GM19438 (cell line): ENCODE results near the gene TK2.
"Not testable (repeated sequence)": the region's sequence is repeated elsewhere in the genome, so short reads cannot be mapped to it uniquely, and the experiment has no call there.

Source experiments
- ATAC-seq: cut with Tn5 transposase; IDR thresholded peaks from one replicate; pipeline ENCODE4 v1.9.1; 2021; ENCODE audit warnings: low read depth; ENCODE audit not compliant: unreplicated experiment

TK2 gene

DNA sequence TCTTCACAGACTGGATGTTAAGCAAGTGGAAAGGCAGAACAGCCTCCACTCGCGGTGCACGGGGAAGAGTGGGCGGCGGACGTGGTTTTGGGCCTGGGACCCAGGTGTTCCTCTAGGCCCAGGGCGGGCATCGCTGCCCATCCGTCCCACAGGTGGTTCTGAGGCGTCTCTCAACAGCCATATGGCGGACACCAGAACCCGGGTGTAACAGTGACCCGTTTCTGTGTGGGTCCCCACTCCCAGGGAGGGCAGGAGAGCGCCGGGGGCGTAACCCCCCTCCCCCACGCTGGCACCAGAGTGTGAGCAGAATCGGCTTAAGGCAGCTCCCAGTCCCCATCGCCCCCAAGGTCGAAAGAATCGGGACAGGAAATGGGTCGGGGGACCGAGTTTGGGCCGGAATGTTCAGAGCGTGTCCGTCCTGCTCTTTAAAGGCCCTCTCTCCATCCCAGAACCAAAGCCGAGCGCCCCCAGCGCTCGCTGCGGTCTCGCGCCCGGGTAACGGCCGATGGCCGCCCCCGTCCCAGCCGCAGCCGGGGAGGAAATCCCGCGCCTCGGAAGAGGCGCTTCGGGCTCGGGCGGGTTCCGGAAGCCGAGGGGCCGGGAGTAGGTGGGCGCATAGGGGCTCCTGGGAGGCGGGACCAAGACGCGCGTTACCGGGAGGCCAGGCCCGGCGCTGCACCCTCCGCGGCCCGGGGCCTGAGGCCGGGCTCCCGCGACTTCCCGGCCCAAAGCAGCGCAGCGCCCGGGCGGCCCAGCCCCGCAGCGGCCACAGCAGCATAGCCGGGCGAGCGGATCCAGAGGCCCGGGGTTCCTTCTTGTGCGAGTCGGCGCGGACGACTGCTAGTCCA lies at the start of gene TK2:
TSS of gene TK2 (minus strand) at position 839 of the 848 bp plus-strand sequence. CDS start at position 778, 61 bp downstream.
- ATAC-seq = no peak

DNA sequence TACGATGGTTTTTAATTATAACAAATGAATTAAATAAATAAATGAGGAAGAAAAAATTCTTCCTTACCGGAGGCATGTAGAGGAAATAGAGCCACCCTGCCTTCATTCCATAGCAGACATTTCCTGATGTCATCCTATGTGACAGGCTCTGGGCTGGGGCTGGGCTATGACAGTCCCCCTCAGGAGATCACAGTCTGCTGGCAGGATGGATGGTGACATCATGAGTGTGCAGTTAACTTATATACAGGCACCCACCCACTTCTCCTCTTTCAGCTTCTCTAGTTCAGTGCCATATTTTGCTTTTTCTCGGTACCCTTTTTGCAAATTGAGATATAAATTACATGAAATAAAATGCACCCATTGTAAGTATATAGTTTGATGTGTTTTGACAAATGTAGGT lies 48.2 kb upstream of the TK2 start:
- no peak for ATAC-seq

DNA sequence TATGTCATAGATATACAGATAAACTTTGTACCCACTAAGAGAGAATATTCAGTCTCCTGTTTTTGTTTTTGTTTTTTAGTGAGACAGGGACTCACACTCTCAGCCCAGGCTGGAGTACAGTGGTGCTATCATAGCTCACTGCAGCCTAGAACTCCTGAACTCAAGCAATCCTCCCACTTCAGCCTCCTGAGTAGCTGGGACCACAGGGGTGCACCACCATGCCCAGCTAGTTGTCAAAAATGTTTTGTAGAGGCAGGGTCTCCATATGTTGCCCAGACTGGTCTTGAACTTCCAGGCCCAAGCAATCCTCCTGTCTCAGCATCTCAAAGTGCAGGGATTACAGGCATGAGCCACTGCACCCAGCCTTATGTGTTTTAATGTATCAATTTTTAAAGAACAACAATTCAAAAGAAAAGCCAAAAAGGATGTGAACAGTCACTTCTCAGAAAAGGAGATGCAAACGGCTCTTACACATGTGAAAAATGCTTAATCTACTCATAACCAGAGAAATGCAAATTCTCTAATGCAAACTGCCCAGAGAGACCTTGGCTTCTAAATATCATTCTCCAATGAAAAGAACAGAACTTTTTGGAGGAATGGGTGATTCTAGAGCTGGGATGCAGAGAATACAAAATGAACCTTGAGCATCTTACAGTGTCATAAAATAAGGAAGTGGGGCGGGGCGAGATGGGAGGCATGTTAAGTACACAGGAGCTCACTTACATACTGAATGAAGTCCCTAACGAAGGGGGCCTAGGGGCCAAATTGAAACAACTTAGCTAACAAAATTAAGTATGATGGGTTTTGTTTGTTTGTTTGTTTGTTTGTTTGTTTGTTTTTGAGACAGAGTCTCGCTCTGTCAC lies 47.3 kb upstream of the TK2 start:
- no peak for ATAC-seq

DNA sequence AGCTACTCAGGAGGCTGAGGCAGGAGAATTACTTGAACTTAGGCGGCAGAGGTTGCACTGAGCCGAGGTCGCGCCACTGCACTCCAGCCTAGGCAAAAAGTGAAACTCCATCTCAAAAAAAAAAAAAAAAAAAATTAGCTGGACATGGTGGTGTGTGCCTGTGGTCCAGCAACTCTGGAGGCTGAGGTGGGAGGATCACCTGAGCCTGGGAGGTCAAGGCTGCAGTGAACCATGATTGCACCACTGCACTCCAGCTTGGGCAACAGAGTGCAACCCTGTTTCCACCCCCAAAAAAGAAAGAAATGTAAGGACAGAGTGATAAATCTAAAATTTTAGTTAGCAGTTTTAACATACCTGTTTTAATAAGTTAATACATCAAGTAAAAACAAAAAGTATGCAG lies 46.6 kb upstream of the TK2 start:
- not testable (repeated sequence) for ATAC-seq

GRCh38 chr16:66594739-66595138 lies 44.8 kb upstream of the TK2 start:
- no peak for ATAC-seq

GRCh38 chr16:66592814-66593213 lies 42.9 kb upstream of the TK2 start:
- no peak for ATAC-seq

DNA sequence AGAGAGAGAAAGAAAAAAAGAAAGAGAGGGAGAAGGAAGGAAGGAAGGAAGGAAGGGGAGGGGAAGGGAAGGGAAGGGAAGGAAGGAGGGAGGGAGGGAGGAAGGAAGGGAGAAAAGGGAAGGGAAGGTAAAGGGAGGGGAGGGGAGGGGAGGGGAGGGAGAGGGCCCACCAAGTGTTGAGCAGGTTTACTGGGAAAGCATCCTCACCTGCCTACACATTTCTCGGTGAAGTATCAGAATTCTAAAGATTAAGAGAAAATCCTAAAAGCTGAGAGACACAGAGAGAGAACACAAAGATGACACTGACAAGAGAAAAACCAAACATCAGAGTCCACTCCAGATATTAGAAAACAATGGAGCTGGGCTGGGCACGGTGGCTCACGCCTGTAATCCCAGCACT lies 42.3 kb upstream of the TK2 start:
- no peak for ATAC-seq

- ATAC-seq = no peak
These were observed 41.1 kb upstream of the TK2 start for GRCh38 chr16:66591018-66591417.

DNA sequence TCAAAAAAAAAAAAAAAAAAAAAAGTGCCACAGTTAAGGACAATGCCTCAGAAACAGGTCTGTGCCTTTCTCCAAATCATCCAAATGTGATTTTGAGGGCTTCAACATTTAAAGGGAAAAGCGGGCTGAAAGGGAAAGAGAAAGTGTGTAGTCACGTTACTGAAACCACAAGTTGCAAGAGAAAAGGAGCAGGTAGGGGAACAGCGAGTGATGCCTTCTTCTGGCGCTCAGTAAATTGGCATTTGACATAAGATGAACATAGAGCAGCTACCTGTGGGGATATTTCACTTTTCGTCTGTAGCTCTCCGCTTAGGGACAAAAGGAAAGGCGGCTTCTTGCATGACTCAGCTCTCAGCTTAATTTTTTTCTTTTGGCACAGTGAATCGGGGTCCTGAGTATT lies 40.4 kb upstream of the TK2 start:
- no peak for ATAC-seq

DNA sequence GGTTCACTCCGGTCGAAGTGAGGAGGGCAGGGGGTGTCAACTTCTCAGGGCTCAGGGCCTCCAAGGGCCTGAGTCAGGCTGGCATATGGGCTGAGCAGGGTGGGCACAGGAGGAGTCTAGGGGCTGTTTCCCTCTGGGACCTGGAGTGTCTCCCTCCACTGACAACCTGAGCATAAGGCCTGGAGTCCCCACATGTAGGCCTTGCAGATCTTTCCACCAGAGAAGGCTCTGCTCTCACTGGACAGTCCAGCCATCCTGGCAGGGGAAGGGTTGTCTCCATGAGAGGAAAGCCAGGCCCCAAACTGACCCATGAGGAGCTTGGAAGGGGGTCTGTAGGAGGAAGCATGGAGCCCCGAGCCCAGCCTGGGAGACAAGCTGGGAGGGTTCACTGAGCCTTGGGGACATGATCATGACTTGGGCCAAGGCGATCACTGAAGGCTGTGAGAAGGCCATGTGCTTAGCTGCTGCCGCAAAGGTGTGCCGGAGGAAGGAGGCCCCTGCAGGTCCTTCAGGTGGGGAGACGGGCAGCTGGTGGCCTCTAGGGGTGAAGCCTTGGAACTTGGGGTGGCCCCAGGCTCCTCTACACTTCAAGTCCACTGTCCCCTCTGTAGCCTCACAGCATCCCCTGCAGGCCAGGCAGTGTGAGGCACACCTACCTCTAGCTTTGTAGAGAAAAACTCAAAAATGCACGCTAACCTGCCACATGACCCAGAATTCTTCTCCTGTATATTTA lies 39.2 kb upstream of the TK2 start:
- ATAC-seq = peak; percentile 79

GRCh38 chr16:66587881-66588600 lies 38.1 kb upstream of the TK2 start:
- ATAC-seq = no peak

DNA sequence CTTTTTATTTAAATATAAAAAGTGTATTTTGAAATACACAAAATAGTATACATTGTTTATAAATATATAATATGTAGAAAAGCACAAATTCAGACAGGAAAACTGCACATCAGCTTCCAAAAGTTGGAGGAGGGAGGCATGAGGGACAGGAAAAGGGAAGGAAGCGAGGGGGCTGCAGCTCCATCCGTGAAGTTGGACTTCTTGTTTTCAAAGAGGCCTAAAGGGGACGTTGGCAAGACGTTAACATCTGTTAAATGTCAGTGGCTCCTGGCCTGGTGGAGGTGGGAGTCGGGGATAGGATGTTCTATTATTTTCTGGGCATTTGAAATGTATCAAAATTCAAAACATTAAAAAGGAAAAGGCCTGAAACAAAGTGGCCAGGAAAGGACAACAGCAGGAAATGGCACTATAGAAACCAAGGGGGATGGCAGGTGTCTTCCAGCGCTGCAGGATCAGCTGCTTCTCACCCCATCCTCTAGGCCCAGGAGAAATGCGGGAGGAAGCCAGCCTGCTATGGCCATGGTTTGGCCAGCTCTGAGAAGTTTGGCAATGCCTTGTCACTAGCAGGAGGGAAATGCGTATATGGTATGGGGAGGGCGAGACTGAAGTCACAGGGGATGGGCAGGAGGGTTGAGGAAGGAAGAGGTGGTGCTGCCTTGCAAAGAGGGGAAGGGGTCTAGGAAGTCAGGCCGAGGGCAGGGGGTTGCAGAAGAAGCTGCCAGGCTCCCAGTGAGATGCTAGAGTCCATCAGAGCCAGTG lies 35.7 kb upstream of the TK2 start:
- ATAC-seq = no peak

GRCh38 chr16:66581246-66581952 lies 31.5 kb upstream of the TK2 start:
- no peak for ATAC-seq

DNA sequence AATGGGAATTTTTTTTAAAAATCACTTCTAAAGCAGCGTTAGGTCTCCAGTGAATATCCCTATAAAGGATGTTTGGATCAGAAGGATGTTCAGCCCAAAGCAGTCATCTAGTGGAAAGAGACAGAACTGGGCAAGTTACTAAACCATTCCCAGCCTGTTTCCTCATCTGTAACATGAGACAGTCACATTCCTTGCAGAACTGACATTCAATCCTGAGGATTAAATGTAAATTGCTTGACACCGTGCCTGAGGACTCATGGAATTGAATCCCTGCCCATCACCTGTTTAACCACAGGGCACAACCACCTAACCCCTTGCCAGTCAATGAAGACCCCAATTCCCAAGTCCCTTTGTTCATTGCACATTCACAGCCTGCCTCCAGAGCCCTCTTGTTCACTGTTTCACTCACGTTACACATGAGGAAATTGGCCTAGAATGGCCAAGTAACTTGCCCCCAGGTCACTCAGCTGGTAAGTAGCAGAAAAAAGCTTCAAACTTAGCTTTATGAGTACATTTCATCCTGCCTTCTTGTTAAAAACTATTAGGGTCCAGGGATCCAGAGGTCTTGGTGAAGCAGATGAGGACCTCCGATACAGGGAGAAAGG lies 30.8 kb upstream of the TK2 start:
- ATAC-seq = no peak

GRCh38 chr16:66578651-66579531 lies 29.0 kb upstream of the TK2 start, which contains the start of gene CMTM2:
Gene CMTM2 (plus strand): TSS chr16:66579463. CDS start chr16:66579608, 145 bp downstream.
- ATAC-seq = no peak

DNA sequence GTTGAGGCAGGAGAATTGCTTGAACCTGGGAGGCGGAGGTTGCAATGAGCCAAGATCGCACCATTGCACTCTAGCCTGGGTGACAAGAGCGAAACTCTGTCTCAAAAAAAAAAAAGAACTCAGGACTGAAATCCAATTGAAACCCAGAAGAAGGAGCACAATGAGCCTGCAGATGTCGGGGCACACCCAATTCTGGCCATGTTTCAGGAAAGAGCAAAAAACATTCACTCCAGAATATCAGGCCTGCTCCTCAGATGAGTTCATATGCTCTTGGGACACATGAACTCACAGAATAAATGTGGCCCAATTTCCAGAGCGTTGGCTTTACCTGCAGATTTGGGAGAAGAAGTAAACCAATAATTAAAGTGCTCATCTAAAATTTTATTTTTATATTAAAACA lies 26.4 kb upstream of the TK2 start:
- no peak for ATAC-seq

DNA sequence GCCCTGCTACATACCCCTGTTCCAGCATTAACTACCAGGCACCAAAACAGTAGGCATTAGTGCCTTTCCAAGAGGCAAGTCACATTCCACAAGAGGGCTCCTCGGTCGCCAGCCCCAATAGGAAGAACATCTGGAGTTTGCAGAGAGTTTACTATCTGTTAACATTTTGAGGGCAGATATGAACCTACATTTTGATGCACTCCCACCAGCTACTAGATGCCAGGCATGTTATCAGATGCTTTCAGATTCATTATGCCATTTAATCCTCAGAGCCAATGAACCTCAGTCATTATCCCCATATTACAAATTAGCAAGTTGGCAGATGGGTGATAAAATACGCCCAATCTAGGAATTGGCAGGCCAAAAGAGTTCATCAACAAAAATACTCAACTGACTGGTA lies 25.1 kb upstream of the TK2 start:
- ATAC-seq = no peak

- no peak for ATAC-seq
These were observed 24.6 kb upstream of the TK2 start for GRCh38 chr16:66574531-66574930.
